Measurements from ENCODE around the gene SIRPA. TPM values are rescaled to one million over a fixed set of nuclear protein-coding genes. Genes with fewer than 3 reads are reported as not detected.

The SIRPA gene
- total and polyA plus RNA-seq, 2 of the 8 experiments (the other 6 are each of a cell fraction or from before 2014, with no cell fraction given), result 3.9 to 4.3 TPM

- FAIRE-seq (no peak), DNase-seq (ENCODE audit: low read depth in 1 of 2, low spot score in 2 of 2) (no peak)
- no peak overlapping the region for H3K4me3 ChIP-seq (ENCODE audit: extremely low read depth in 1 of 4, insufficient read depth in 2 of 4, low read depth in 3 of 4, low read length in 4 of 4)
- no peaks in the 10 kb centered on the region for H3K9me3 ChIP-seq (ENCODE audit: insufficient read depth in 2 of 2, low read depth in 1 of 2, low read length in 1 of 2)
- TF ChIP-seq TAF7 (optimal IDR thresholded peaks at IDR 0.05; ENCODE audit: borderline replicate concordance, low read depth, low read length) (no peak), HDAC2 (IDR thresholded peaks at IDR 0.05; ENCODE audit: borderline replicate concordance in 1 of 2, low read depth in 2 of 2, low read length in 2 of 2) (no peak)
- H2BK12ac ChIP-seq (ENCODE audit: low read depth, low read length), result 0 out of 2 replicates have a peak overlapping the region, but pooled peaks have one; percentile 50
- H2BK20ac ChIP-seq (ENCODE audit: low read length), result no peak overlapping the region
- ChIA-PET POLR2A (ENCODE audit: partially characterized antibody) (interaction anchor here (1.1 kb wide), 1 partner anchor 73 kb away, joined by 3 read pairs; no protein-coding TSS in a partner anchor), CTCF (ENCODE audit: partially characterized antibody) (interaction anchor here (1.6 kb wide), 1 partner anchor 112 kb away, joined by 4 read pairs; no protein-coding TSS in a partner anchor)
- no peak overlapping the region for H4K8ac ChIP-seq (ENCODE audit: extremely low read depth, insufficient read depth, low read length)
- no peak overlapping the region for H3K14ac ChIP-seq (ENCODE audit: insufficient read length)
- no peak overlapping the region for H3K27ac ChIP-seq (ENCODE audit: low read depth, low read length)
- no peak overlapping the region for H3K4me2 ChIP-seq (ENCODE audit: insufficient read depth in 1 of 2, low read depth in 2 of 2, low read length in 2 of 2)
- no peak overlapping the region for H3K56ac ChIP-seq (replicated peaks; ENCODE audit: insufficient read length, low read depth, low read length)
- H3K4ac ChIP-seq (replicated peaks; ENCODE audit: insufficient read length, low read depth, low read length), result no peak overlapping the region
- no peak overlapping the region for H4K5ac ChIP-seq (ENCODE audit: insufficient read length, low read depth, low read length)
- no peaks in the 10 kb centered on the region for H4K20me1 ChIP-seq (replicated peaks in 1 of 2; ENCODE audit: control insufficient read depth in 1 of 2, insufficient read depth in 2 of 2, low read length in 2 of 2)
- peak overlapping the region; percentile 3; the same call in 1 of the 2 replicates for H2AK5ac ChIP-seq (ENCODE audit: low read depth, low read length)
- 90% methylated on average over 7 of the region's 7 CpGs; no CpG with 5 or more reads in 1 of the 2 experiments for whole genome bisulfite sequencing, 2 experiments (ENCODE audit: extremely low coverage in 1 of 2, insufficient coverage in 1 of 2, insufficient read length in 1 of 2, insufficient replicate concordance in 2 of 2, low coverage in 1 of 2, low lambda C conversion rate in 2 of 2, missing lambda C conversion rate in 1 of 2)
- no peaks in the 10 kb centered on the region; the same call in 1 of the 2 replicates for H3K79me1 ChIP-seq (ENCODE audit: low read depth, low read length)
- H2BK120ac ChIP-seq (replicated peaks; ENCODE audit: low read depth, low read length), result no peak overlapping the region
- peaks cover 2% of the 10 kb centered on the region; the same call in 1 of the 2 replicates for H3K23me2 ChIP-seq (ENCODE audit: low read depth, low read length)
- H4K91ac ChIP-seq (replicated peaks; ENCODE audit: insufficient read length, low read length), result no peak overlapping the region
- no peak overlapping the region for H2BK15ac ChIP-seq (ENCODE audit: low read length)
- H3K9ac ChIP-seq (replicated peaks in 1 of 4; ENCODE audit: extremely low read depth in 1 of 4, low read depth in 3 of 4, low read length in 3 of 4), result no peak overlapping the region
- no peak overlapping the region for H3K18ac ChIP-seq (ENCODE audit: extremely low read depth, low read length)
- no peak overlapping the region for H3K23ac ChIP-seq (ENCODE audit: insufficient read length)
- H3K79me2 ChIP-seq (ENCODE audit: control insufficient read depth in 1 of 2, insufficient read depth in 2 of 2, low read length in 2 of 2), result no peaks in the 10 kb centered on the region
- no peak overlapping the region for H2AFZ ChIP-seq (ENCODE audit: low read length)
- H3K36me3 ChIP-seq (ENCODE audit: control insufficient read depth in 2 of 4, insufficient read depth in 4 of 4, low read length in 3 of 4), result no peaks in the 10 kb centered on the region
- H3K27me3 ChIP-seq (replicated peaks in 1 of 4; ENCODE audit: control insufficient read depth in 3 of 4, extremely low read depth in 1 of 4, insufficient read depth in 3 of 4, low read length in 3 of 4), result no peaks in the 10 kb centered on the region; a peak in 1 of 7 replicates
- H3K4me1 ChIP-seq (replicated peaks in 1 of 4; ENCODE audit: control insufficient read depth in 3 of 4, insufficient read depth in 4 of 4, low read length in 3 of 4), result peaks cover 0 to 6% (median 0%) of the 10 kb centered on the region in 4 experiments; a peak in 3 of 7 replicates
- no peak overlapping the region for H2BK5ac ChIP-seq (ENCODE audit: low read depth, low read length)
Observed at GRCh38 chr20:1875762-1876161, 19.4 kb upstream of the SIRPA start.
